GM12878 (cell line): ENCODE measurements around the gene MYT1. TPM values are rescaled to one million over a fixed set of nuclear protein-coding genes. Genes with fewer than 3 reads are reported as not detected.
A peak's percentile ranks its signal among the peaks of the same experiment; 100 is the strongest.

Experiments used
- ATAC-seq: fragments of 200-7000 bp; cut with Tn5 transposase; 3 replicates; pipeline ENCODE4 v1.9.1; 2020; ENCODE audit warnings: mild to moderate bottlenecking, moderate library complexity
- BruUV-seq: library from RNA; stranded (reverse); fragments of 400-500 nt; replicated peaks from 2 replicates; lab custom pipeline; 2021; lab: Mats Ljungman, UMichigan
- CTCF ChIA-PET: fragments of 300-600 bp; sonication (Branson Sonifier 250); formaldehyde crosslinking; extraction: SDS; loops from one replicate; lab custom pipeline; 2021; ENCODE audit warnings: inconsistent platforms; lab: Yijun Ruan, JAX
- POLR2A ChIA-PET: fragments of 350-600 bp; formaldehyde crosslinking; extraction: SDS; loops from one replicate; lab custom pipeline; 2021; ENCODE audit warnings: inconsistent platforms; lab: Charles Lee
- RAD21 ChIA-PET: fragments of 300-600 bp; sonication (Branson Sonifier 250); formaldehyde crosslinking; loops from one replicate; lab custom pipeline; 2023; ENCODE audit warnings: antibody characterized with exemption; ENCODE audit not compliant: unreplicated experiment; lab: Charles Lee
- SMC1A ChIA-PET: fragments of 300-600 bp; sonication (Branson Sonifier 250); formaldehyde crosslinking; loops from one replicate; lab custom pipeline; 2023; ENCODE audit not compliant: unreplicated experiment, uncharacterized antibody; lab: Charles Lee
- DNase-seq: peaks from one replicate; pipeline ENCODE4 v3.0.0-alpha.2; 2011; ENCODE audit warnings: low read depth, low spot score
- FAIRE-seq: peaks from 3 replicates; lab custom pipeline; 2011; peaks lifted over from hg19 to GRCh38; lab: Jason Lieb, UNC
- H2AFZ ChIP-seq: 2 replicates; pipeline ENCODE4 v1.6.0; 2011; ENCODE audit warnings: low read depth, low read length, control low read depth; ENCODE audit not compliant: control insufficient read depth
- H3K27ac ChIP-seq: 2 replicates; pipeline ENCODE4 v1.5.1; 2011; ENCODE audit warnings: control low read depth; ENCODE audit not compliant: control insufficient read depth, insufficient read depth
- H3K27me3 ChIP-seq, 2 experiments: replicated peaks in 1 of 2; 2 replicates each; pipeline versions ENCODE4 v1.6.0 to v1.6.1; 2011; ENCODE audit warnings: low read length in 1 of 2; ENCODE audit not compliant: control insufficient read depth in 2 of 2, insufficient read depth in 2 of 2
- H3K36me3 ChIP-seq, 2 experiments: 2 replicates each; pipeline ENCODE4 v1.5.1; 2011; ENCODE audit warnings: low read length in 1 of 2; ENCODE audit not compliant: control insufficient read depth in 2 of 2, insufficient read depth in 2 of 2
- H3K4me1 ChIP-seq: 2 replicates; pipeline ENCODE4 v1.6.1; 2011; ENCODE audit warnings: mild to moderate bottlenecking, low read length, moderate library complexity, mixed read lengths; ENCODE audit not compliant: control insufficient read depth, insufficient read depth
- H3K4me2 ChIP-seq: 2 replicates; pipeline ENCODE4 v1.6.0; 2011; ENCODE audit warnings: control low read depth; ENCODE audit not compliant: control insufficient read depth, insufficient read depth
- H3K4me3 ChIP-seq: fragments of 200-600 bp; sonication (generic); 2 replicates; pipeline ENCODE4 v1.5.1; 2016
- H3K79me2 ChIP-seq: 2 replicates; pipeline ENCODE4 v1.6.0; 2011; ENCODE audit warnings: low read length; ENCODE audit not compliant: control insufficient read depth, insufficient read depth
- H3K9ac ChIP-seq: 2 replicates; pipeline ENCODE4 v1.8.0; 2011; ENCODE audit warnings: low read length, control low read depth, mixed read lengths; ENCODE audit not compliant: control insufficient read depth, insufficient read depth
- H3K9me3 ChIP-seq: replicated peaks from 3 replicates; pipeline ENCODE4 v1.5.1; 2011; ENCODE audit warnings: mild to moderate bottlenecking, low read length; ENCODE audit not compliant: control insufficient read depth, insufficient read depth
- H4K20me1 ChIP-seq: 2 replicates; pipeline ENCODE4 v1.6.0; 2011; ENCODE audit not compliant: control insufficient read depth, insufficient read depth
- DPF2 ChIP-seq: fragments of 450-650 bp; IDR thresholded peaks from 2 replicates; pipeline ENCODE4 v1.6.1; 2017; ENCODE audit warnings: mild to moderate bottlenecking
- KDM1A ChIP-seq: fragments of 200-600 bp; sonication (generic); IDR thresholded peaks from 2 replicates; pipeline ENCODE4 v1.6.1; 2016; ENCODE audit warnings: borderline replicate concordance
- RBBP5 ChIP-seq: fragments of 200-600 bp; sonication (generic); conservative IDR thresholded peaks from 2 replicates; pipeline ENCODE4 v1.6.1; 2016
- SP1 ChIP-seq: IDR thresholded peaks from one replicate; pipeline ENCODE4 v1.6.1; 2011; ENCODE audit warnings: low read depth, low read length
- WGBS: methylation state at CpG from one replicate; pipeline ENCODE4 v1.1.6; 2016; ENCODE audit warnings: low lambda C conversion rate; ENCODE audit not compliant: insufficient replicate concordance, insufficient coverage; ENCODE audit errors: missing lambda C conversion rate; 5-methylcytosine and 5-hydroxymethylcytosine counted together
- in situ Hi-C: fragments of 300-500 bp; cut with MboI; formaldehyde crosslinking; loops from 9 replicates; pipeline ENCODE4 v1.14.3; 2018; ENCODE audit warnings: mixed read lengths
- intact Hi-C: fragments of 100-400 bp; cut with micrococcal nuclease; formaldehyde crosslinking; loops from one replicate; pipeline ENCODE4 v1.14.2; 2022; ENCODE audit not compliant: unreplicated experiment
- polyA plus RNA-seq, 11 experiments: library from polyadenylated mRNA; depleted of rRNA in 4 of 11; unstranded in 6 of 11; stranded (reverse) in 5 of 11; fragments of >200 nt; fragmentation: Nextera tagmentation in 4 of 11; fragmentation: Illumina TruSeq in 1 of 11; extraction: Ambion mirVana in 4 of 11; extraction: Trizol in 1 of 11; gene quantifications; 1 replicate in 1 of 11; 2 replicates in 10 of 11; pipeline versions ENCODE4 v1.2.1 to v1.2.3, GENCODE V29; 2011 to 2016; ENCODE audit warnings: inconsistent platforms in 2 of 11, missing spikeins in 2 of 11, low read depth in 1 of 11
- total RNA-seq, 4 experiments: library from RNA; depleted of rRNA in 3 of 4; stranded (reverse); fragments of >200 nt in 3 of 4; fragmentation: Illumina TruSeq in 1 of 4; extraction: Trizol in 1 of 4; gene quantifications; 2 replicates each; pipeline versions ENCODE4 v1.2.1 to v1.2.3, GENCODE V29; 2013 to 2021
- TF ChIP-seq, protein P1 (sequence below): fragments of 450-650 bp; IDR thresholded peaks from 2 replicates; pipeline ENCODE4 v1.6.1; 2014; ENCODE audit warnings: mild to moderate bottlenecking
- TF ChIP-seq, protein P2 (sequence below): IDR thresholded peaks from 2 replicates; pipeline ENCODE4 v1.6.1; 2012; ENCODE audit warnings: mild to moderate bottlenecking, low read depth, low read length
- TF ChIP-seq, protein P3 (sequence below): fragments of 450-650 bp; IDR thresholded peaks from 2 replicates; pipeline ENCODE4 v1.6.1; 2017; ENCODE audit warnings: borderline replicate concordance

Gene MYT1
- total and polyA plus RNA-seq, 10 of the 15 experiments (the other 5 are each of a cell fraction or from before 2014, with no cell fraction given) = 0.01 to 0.10 TPM; not detected in 8

DNA sequence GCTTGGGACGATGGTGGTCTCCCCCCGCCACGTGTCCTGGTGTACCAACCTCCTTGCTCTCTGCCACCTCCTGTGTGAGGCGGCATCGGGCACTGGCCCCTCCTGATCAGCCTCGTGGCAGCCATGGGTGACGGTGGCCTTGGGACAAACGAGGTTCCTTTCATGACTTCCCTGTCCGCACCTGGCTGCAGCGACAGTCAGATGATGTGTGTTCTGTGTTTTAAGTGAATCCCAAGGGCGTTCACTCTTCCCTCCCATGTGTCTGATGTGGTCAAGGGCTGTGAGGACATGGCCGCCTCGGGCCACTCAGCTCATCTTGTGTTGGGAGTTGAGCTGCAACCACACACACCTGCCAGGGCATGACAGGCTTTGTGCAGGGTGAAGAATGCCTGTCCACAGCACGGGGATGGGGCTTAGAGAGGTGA, 60.9 kb downstream of the MYT1 start:
- TF ChIP-seq, protein P1, sequence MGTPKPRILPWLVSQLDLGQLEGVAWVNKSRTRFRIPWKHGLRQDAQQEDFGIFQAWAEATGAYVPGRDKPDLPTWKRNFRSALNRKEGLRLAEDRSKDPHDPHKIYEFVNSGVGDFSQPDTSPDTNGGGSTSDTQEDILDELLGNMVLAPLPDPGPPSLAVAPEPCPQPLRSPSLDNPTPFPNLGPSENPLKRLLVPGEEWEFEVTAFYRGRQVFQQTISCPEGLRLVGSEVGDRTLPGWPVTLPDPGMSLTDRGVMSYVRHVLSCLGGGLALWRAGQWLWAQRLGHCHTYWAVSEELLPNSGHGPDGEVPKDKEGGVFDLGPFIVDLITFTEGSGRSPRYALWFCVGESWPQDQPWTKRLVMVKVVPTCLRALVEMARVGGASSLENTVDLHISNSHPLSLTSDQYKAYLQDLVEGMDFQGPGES = no peak
- no peak for TF ChIP-seq SP1
- TF ChIP-seq DPF2 = peak; percentile 24; the same call in 1 of the 2 replicates
- FAIRE-seq = no peak
- Histone ChIP-seq H3K4me3 (no peak overlapping the region), H4K20me1 (no peaks in the 10 kb centered on the region), H3K36me3 (no peaks in the 10 kb centered on the region), H3K4me1 (no peaks in the 10 kb centered on the region), H3K4me2 (no peak overlapping the region), H3K79me2 (no peaks in the 10 kb centered on the region), H3K27me3 (peaks cover 0 to 9% of the 10 kb centered on the region in 2 experiments; a peak in 2 of 4 replicates), H3K27ac (no peak overlapping the region), H3K9me3 (no peaks in the 10 kb centered on the region), H2AFZ (no peak overlapping the region), H3K9ac (no peak overlapping the region)
- intact Hi-C loops (no loop called here), in situ Hi-C loops (no loop called here)
- DNase-seq = no peak
- ATAC-seq = no peak
- 34% methylated on average over 14 of the region's 14 CpGs for WGBS
- ChIA-PET CTCF (interaction anchor here (1.0 to 2.3 kb wide), 4 partner anchors 12 to 33 kb away, joined by 3 to 13 read pairs (median 10); no protein-coding TSS in a partner anchor), RAD21 (no interaction called here), POLR2A (no interaction called here), SMC1A (interaction anchor here (1.1 kb wide), 1 partner anchor 26 kb away, joined by 4 read pairs; no protein-coding TSS in a partner anchor)
- no TSS peak for BruUV-seq

DNA sequence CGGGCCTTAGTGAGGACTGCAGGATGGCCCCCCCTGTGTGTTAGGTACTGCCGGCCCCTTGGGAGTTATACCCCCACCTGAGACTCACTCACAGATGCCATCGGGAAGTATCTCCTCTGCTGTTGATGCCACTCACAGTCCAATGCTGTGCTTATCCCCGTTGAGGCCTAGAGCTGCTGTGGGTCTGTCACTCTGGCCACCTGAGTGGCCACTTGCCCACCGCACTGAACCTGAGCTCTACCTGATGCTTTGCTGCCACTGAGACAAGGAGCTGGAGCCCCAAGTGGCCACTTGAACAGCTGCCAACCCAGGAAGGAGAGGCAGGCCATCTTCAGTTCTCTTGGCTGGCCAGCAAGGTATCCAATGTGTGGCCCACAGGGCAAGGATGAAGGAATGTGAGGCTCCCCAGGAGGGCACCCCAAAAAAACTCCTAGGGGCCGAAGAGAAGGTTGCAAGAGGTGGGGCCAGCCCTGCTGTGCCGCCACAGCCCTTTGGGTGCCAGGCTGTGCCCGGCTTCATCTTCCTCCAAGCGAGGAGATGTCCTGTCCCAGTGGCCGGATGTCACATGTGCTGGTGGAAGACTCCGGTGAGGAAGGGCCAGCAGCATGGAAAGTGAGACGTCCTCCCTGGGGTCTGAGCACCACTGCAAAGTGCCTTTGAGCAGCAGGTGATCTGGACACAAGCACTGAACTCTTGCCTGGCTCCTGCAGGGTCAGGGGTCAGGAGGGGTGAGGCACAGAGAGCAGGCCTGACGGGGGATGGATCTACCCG, 61.8 kb downstream of the MYT1 start:
- peaks cover 0 to 7% of the 10 kb centered on the region in 2 experiments; a peak in 2 of 4 replicates for H3K27me3 ChIP-seq
- BruUV-seq = no TSS peak
- H3K27ac ChIP-seq = no peak overlapping the region
- no peaks in the 10 kb centered on the region for H4K20me1 ChIP-seq
- no peaks in the 10 kb centered on the region for H3K36me3 ChIP-seq
- SMC1A ChIA-PET = no interaction called here
- H3K4me1 ChIP-seq = no peaks in the 10 kb centered on the region
- intact Hi-C loops (no loop called here), in situ Hi-C loops (no loop called here)
- no peak overlapping the region for H3K4me3 ChIP-seq
- no peak for DNase-seq
- no peak for FAIRE-seq
- H3K4me2 ChIP-seq = no peak overlapping the region
- no peaks in the 10 kb centered on the region for H3K9me3 ChIP-seq
- WGBS = 28% methylated on average over 14 of the region's 14 CpGs
- CTCF ChIA-PET = interaction anchor here (1.0 kb wide), 1 partner anchor 11 kb away, joined by 3 read pairs; no protein-coding TSS in a partner anchor
- H3K79me2 ChIP-seq = no peaks in the 10 kb centered on the region
- POLR2A ChIA-PET = no interaction called here
- no peak overlapping the region for H3K9ac ChIP-seq
- no peak for ATAC-seq
- RAD21 ChIA-PET = no interaction called here
- H2AFZ ChIP-seq = no peak overlapping the region
- TF ChIP-seq, protein P2, sequence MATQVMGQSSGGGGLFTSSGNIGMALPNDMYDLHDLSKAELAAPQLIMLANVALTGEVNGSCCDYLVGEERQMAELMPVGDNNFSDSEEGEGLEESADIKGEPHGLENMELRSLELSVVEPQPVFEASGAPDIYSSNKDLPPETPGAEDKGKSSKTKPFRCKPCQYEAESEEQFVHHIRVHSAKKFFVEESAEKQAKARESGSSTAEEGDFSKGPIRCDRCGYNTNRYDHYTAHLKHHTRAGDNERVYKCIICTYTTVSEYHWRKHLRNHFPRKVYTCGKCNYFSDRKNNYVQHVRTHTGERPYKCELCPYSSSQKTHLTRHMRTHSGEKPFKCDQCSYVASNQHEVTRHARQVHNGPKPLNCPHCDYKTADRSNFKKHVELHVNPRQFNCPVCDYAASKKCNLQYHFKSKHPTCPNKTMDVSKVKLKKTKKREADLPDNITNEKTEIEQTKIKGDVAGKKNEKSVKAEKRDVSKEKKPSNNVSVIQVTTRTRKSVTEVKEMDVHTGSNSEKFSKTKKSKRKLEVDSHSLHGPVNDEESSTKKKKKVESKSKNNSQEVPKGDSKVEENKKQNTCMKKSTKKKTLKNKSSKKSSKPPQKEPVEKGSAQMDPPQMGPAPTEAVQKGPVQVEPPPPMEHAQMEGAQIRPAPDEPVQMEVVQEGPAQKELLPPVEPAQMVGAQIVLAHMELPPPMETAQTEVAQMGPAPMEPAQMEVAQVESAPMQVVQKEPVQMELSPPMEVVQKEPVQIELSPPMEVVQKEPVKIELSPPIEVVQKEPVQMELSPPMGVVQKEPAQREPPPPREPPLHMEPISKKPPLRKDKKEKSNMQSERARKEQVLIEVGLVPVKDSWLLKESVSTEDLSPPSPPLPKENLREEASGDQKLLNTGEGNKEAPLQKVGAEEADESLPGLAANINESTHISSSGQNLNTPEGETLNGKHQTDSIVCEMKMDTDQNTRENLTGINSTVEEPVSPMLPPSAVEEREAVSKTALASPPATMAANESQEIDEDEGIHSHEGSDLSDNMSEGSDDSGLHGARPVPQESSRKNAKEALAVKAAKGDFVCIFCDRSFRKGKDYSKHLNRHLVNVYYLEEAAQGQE = no peak
- TF ChIP-seq, protein P3, sequence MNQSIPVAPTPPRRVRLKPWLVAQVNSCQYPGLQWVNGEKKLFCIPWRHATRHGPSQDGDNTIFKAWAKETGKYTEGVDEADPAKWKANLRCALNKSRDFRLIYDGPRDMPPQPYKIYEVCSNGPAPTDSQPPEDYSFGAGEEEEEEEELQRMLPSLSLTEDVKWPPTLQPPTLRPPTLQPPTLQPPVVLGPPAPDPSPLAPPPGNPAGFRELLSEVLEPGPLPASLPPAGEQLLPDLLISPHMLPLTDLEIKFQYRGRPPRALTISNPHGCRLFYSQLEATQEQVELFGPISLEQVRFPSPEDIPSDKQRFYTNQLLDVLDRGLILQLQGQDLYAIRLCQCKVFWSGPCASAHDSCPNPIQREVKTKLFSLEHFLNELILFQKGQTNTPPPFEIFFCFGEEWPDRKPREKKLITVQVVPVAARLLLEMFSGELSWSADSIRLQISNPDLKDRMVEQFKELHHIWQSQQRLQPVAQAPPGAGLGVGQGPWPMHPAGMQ = no peak
- no peak for TF ChIP-seq KDM1A
- no peak for TF ChIP-seq RBBP5
